Suppressor macrophage (primary cell): Measurements from ENCODE around the gene SCYGR8.
"Not testable (repeated sequence)": the region's sequence is repeated elsewhere in the genome, so short reads cannot be mapped to it uniquely, and the experiment has no call there.

Source experiments
- DNase-seq, 4 experiments: peaks; one replicate each; pipeline ENCODE4 v3.0.0-alpha.2; 2020 to 2022
- total RNA-seq, 17 experiments: gene quantifications; one replicate each; lab custom pipeline; 2026; ENCODE audit warnings: mixed read lengths in 6 of 17, inconsistent platforms in 3 of 17; lab: John Stamatoyannopoulos, UW

SCYGR8 gene
- 0 to 0.33 (median 0) reads per million in 17 experiments for total RNA-seq

- DNase-seq = no peak
Observed at GRCh38 chr2:227745594-227745993, at the start of gene SCYGR8. Gene SCYGR8 (plus strand): TSS chr2:227745894. CDS start chr2:227745894, 0 bp downstream.

GRCh38 chr2:227696990-227697679 is 48.6 kb upstream of the SCYGR8 start:
- peak in 1 of 4 experiments; percentile 7 for DNase-seq

- DNase-seq = no peak
Observed at GRCh38 chr2:227701556-227701955, 44.1 kb upstream of the SCYGR8 start.

- no peak for DNase-seq
Observed at GRCh38 chr2:227703280-227703732, 42.4 kb upstream of the SCYGR8 start.

GRCh38 chr2:227703961-227704360 is 41.7 kb upstream of the SCYGR8 start:
- DNase-seq = no peak

- DNase-seq = no peak
Observed at GRCh38 chr2:227706859-227707258, 38.8 kb upstream of the SCYGR8 start.

- DNase-seq = no peak
Observed at GRCh38 chr2:227707390-227707789, 38.3 kb upstream of the SCYGR8 start.

GRCh38 chr2:227710986-227711385 is 34.7 kb upstream of the SCYGR8 start:
- DNase-seq = no peak

GRCh38 chr2:227713291-227713690 is 32.4 kb upstream of the SCYGR8 start:
- no peak for DNase-seq

GRCh38 chr2:227716501-227716900 is 29.2 kb upstream of the SCYGR8 start:
- DNase-seq = no peak

- DNase-seq = peak; percentile 2 to 23 (median 10)
Observed at GRCh38 chr2:227717687-227718567, 27.8 kb upstream of the SCYGR8 start, which contains the start of gene SLC19A3. Gene SLC19A3 (minus strand): TSS chr2:227718028. CDS start chr2:227702318, 15,710 bp downstream.

- DNase-seq = peak in 2 of 4 experiments; percentile 5 to 17
Observed at GRCh38 chr2:227719641-227720040, 26.1 kb upstream of the SCYGR8 start.

GRCh38 chr2:227720680-227721079 is 25.0 kb upstream of the SCYGR8 start:
- DNase-seq = peak in 2 of 4 experiments; percentile 8 to 9

- DNase-seq = not testable (repeated sequence)
Observed at GRCh38 chr2:227722821-227723220, 22.9 kb upstream of the SCYGR8 start.

- DNase-seq = peak in 1 of 4 experiments; percentile 12
Observed at GRCh38 chr2:227724394-227725039, 21.2 kb upstream of the SCYGR8 start, which contains the start of gene SCYGR6. Gene SCYGR6 (minus strand): TSS chr2:227724757. CDS start chr2:227724757, 0 bp downstream.

GRCh38 chr2:227728035-227728434 is 17.7 kb upstream of the SCYGR8 start, which contains the start of gene SCYGR7:
Gene SCYGR7 (plus strand): TSS chr2:227728335. CDS start chr2:227728335, 0 bp downstream.
- no peak for DNase-seq

GRCh38 chr2:227739351-227739750 is 6.3 kb upstream of the SCYGR8 start:
- no peak for DNase-seq

- DNase-seq = peak in 1 of 4 experiments; percentile 6
Observed at GRCh38 chr2:227740705-227741104, 5.0 kb upstream of the SCYGR8 start.

- DNase-seq = peak in 1 of 4 experiments; percentile 16
Observed at GRCh38 chr2:227748079-227748478, 2.4 kb downstream of the SCYGR8 start.

- not testable (repeated sequence) for DNase-seq
Observed at GRCh38 chr2:227756261-227756660, 10.6 kb downstream of the SCYGR8 start.

- DNase-seq = no peak
Observed at GRCh38 chr2:227759411-227760118, 13.9 kb downstream of the SCYGR8 start.
